C4-2B (cell line): Measurements from ENCODE around the gene CFAP53.

Experiments used
- ZFX ChIP-seq: fragments of 450-650 bp; IDR thresholded peaks from 2 replicates; pipeline ENCODE4 v1.6.1; 2017
- TF ChIP-seq, protein P1 (sequence below): fragments of 450-650 bp; conservative IDR thresholded peaks from 2 replicates; pipeline ENCODE4 v1.5.1; 2017; ENCODE audit warnings: mild to moderate bottlenecking

- TF ChIP-seq, protein P1, sequence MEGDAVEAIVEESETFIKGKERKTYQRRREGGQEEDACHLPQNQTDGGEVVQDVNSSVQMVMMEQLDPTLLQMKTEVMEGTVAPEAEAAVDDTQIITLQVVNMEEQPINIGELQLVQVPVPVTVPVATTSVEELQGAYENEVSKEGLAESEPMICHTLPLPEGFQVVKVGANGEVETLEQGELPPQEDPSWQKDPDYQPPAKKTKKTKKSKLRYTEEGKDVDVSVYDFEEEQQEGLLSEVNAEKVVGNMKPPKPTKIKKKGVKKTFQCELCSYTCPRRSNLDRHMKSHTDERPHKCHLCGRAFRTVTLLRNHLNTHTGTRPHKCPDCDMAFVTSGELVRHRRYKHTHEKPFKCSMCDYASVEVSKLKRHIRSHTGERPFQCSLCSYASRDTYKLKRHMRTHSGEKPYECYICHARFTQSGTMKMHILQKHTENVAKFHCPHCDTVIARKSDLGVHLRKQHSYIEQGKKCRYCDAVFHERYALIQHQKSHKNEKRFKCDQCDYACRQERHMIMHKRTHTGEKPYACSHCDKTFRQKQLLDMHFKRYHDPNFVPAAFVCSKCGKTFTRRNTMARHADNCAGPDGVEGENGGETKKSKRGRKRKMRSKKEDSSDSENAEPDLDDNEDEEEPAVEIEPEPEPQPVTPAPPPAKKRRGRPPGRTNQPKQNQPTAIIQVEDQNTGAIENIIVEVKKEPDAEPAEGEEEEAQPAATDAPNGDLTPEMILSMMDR: no peak
- no peak for TF ChIP-seq ZFX
Observed at GRCh38 chr18:50201476-50202018, 64.7 kb downstream of the CFAP53 start.
